NCI-H2029 treated with DMSO at 0.1 percent for 48 hours (cell line): ENCODE results near the gene MORC4.
A peak's percentile ranks its signal among the peaks of the same experiment; 100 is the strongest.
"Not testable (repeated sequence)": the region's sequence is repeated elsewhere in the genome, so short reads cannot be mapped to it uniquely, and the experiment has no call there.

Experiments
- DNase-seq: peaks from one replicate; lab custom pipeline; 2025; lab: John Stamatoyannopoulos, UW

MORC4 gene

GRCh38 chrX:107000013-107000515, at the start of gene MORC4:
Gene MORC4, minus strand, starts transcription at chrX:107000212. Its CDS starts 243 bp downstream, at chrX:106999969.
- peak; percentile 53 for DNase-seq

- DNase-seq: no peak
Observed at GRCh38 chrX:107047622-107048021, 47.6 kb upstream of the MORC4 start.

GRCh38 chrX:107029752-107030151, 29.7 kb upstream of the MORC4 start:
- DNase-seq: no peak

GRCh38 chrX:107025545-107025944, 25.5 kb upstream of the MORC4 start:
- peak; percentile 14 for DNase-seq

GRCh38 chrX:107014936-107015335, 14.9 kb upstream of the MORC4 start:
- no peak for DNase-seq

- DNase-seq: no peak
Observed at GRCh38 chrX:107008034-107008433, 8.0 kb upstream of the MORC4 start.

GRCh38 chrX:106999002-106999975, 723 bp downstream of the MORC4 start:
- peak; percentile 1 for DNase-seq

GRCh38 chrX:106997611-106998010, 2.4 kb downstream of the MORC4 start:
- no peak for DNase-seq

- no peak for DNase-seq
Observed at GRCh38 chrX:106995678-106996077, 4.3 kb downstream of the MORC4 start.

- no peak for DNase-seq
Observed at GRCh38 chrX:106987488-106987887, 12.5 kb downstream of the MORC4 start.

GRCh38 chrX:106980952-106981626, 18.9 kb downstream of the MORC4 start:
- DNase-seq: no peak

GRCh38 chrX:106976416-106976815, 23.6 kb downstream of the MORC4 start:
- no peak for DNase-seq

- no peak for DNase-seq
Observed at GRCh38 chrX:106973433-106974149, 26.4 kb downstream of the MORC4 start.

- DNase-seq: no peak
Observed at GRCh38 chrX:106972896-106973295, 27.1 kb downstream of the MORC4 start.

GRCh38 chrX:106966547-106966946, 33.5 kb downstream of the MORC4 start:
- DNase-seq: not testable (repeated sequence)

- no peak for DNase-seq
Observed at GRCh38 chrX:106964290-106964689, 35.7 kb downstream of the MORC4 start.

- no peak for DNase-seq
Observed at GRCh38 chrX:106963111-106963510, 36.9 kb downstream of the MORC4 start.

GRCh38 chrX:106959901-106960300, 40.1 kb downstream of the MORC4 start:
- no peak for DNase-seq

GRCh38 chrX:106957856-106958255, 42.2 kb downstream of the MORC4 start:
- DNase-seq: no peak

- no peak for DNase-seq
Observed at GRCh38 chrX:106955004-106955772, 44.8 kb downstream of the MORC4 start.

- no peak for DNase-seq
Observed at GRCh38 chrX:106954041-106954440, 46.0 kb downstream of the MORC4 start.
